Endothelial cell of umbilical vein (primary cell): Measurements from ENCODE around the gene SNX19. TPM values are rescaled to one million over a fixed set of nuclear protein-coding genes. Genes with fewer than 3 reads are reported as not detected.

Source experiments
- BruUV-seq: library from RNA; stranded (reverse); fragments of 400-500 nt; replicated peaks from 2 replicates; lab custom pipeline; 2021; lab: Mats Ljungman, UMichigan
- CTCF ChIA-PET: fragments of 300-600, 350-600 bp; sonication (Branson Sonifier 250); formaldehyde crosslinking; loops from one replicate; lab custom pipeline; 2021; ENCODE audit warnings: antibody characterized with exemption, inconsistent platforms; lab: Charles Lee
- POLR2A ChIA-PET: fragments of 300-600, 350-600 bp; sonication (Branson Sonifier 250); formaldehyde crosslinking; loops from one replicate; lab custom pipeline; 2021; ENCODE audit warnings: antibody characterized with exemption, inconsistent platforms; lab: Charles Lee
- DNase-seq: peaks from one replicate; pipeline ENCODE4 v3.0.0-alpha.2; 2011; ENCODE audit warnings: low read depth, low spot score
- FAIRE-seq: peaks from 2 replicates; lab custom pipeline; 2011; peaks lifted over from hg19 to GRCh38; lab: Jason Lieb, UNC
- H2AFZ ChIP-seq: 2 replicates; pipeline ENCODE4 v1.6.0; 2012; ENCODE audit warnings: low read depth, low read length, control low read depth, inconsistent platforms
- H3K27ac ChIP-seq: 2 replicates; pipeline ENCODE4 v1.5.1; 2011; ENCODE audit warnings: low read depth, mild to moderate bottlenecking, control low read depth, low read length, moderate library complexity; ENCODE audit not compliant: insufficient read depth
- H3K27me3 ChIP-seq, 2 experiments: 2 replicates each; pipeline versions ENCODE4 v1.6.0 to v1.6.1; 2011; ENCODE audit warnings: low read length in 2 of 2, mixed read lengths in 1 of 2; ENCODE audit not compliant: control insufficient read depth in 2 of 2, insufficient read depth in 2 of 2
- H3K36me3 ChIP-seq, 2 experiments: 2 replicates in 1 of 2; 3 replicates in 1 of 2; pipeline ENCODE4 v1.5.1; 2011; ENCODE audit warnings: low read length in 2 of 2, mild to moderate bottlenecking in 1 of 2, moderate library complexity in 1 of 2; ENCODE audit not compliant: control insufficient read depth in 2 of 2, insufficient read depth in 2 of 2; ENCODE audit errors: extremely low read depth in 1 of 2
- H3K4me1 ChIP-seq: 3 replicates; pipeline ENCODE4 v1.5.1; 2011; ENCODE audit warnings: mild to moderate bottlenecking, low read length; ENCODE audit not compliant: control insufficient read depth, insufficient read depth; ENCODE audit errors: extremely low read depth
- H3K4me2 ChIP-seq: 2 replicates; pipeline ENCODE4 v1.6.1; 2011; ENCODE audit warnings: low read length, control low read depth, mixed read lengths; ENCODE audit not compliant: insufficient read depth
- H3K4me3 ChIP-seq, 3 experiments: fragments of 200-600 bp in 1 of 3; sonication (generic), shearing (Covaris generic) in 1 of 3; replicated peaks in 1 of 3; 2 replicates each; pipeline ENCODE4 v1.5.1; 2011 to 2016; ENCODE audit warnings: control low read depth in 3 of 3, low read length in 3 of 3, mild to moderate bottlenecking in 2 of 3, inconsistent platforms in 1 of 3, low read depth in 1 of 3, moderate library complexity in 1 of 3; ENCODE audit not compliant: insufficient read depth in 1 of 3
- H3K79me2 ChIP-seq: 2 replicates; pipeline ENCODE4 v1.6.0; 2012; ENCODE audit warnings: low read length, inconsistent platforms; ENCODE audit not compliant: control insufficient read depth, insufficient read depth
- H3K9ac ChIP-seq: replicated peaks from 2 replicates; pipeline ENCODE3; 2011; ENCODE audit warnings: low read length, control low read depth; ENCODE audit not compliant: insufficient read depth; ENCODE audit errors: extremely low read depth
- H3K9me1 ChIP-seq: replicated peaks from 3 replicates; pipeline ENCODE4 v1.6.0; 2011; ENCODE audit warnings: mild to moderate bottlenecking, low read length; ENCODE audit not compliant: control insufficient read depth, insufficient read depth; ENCODE audit errors: extremely low read depth
- H3K9me3 ChIP-seq: replicated peaks from 2 replicates; pipeline ENCODE4 v1.5.1; 2012; ENCODE audit warnings: low read length, inconsistent platforms; ENCODE audit not compliant: control insufficient read depth, insufficient read depth
- H4K20me1 ChIP-seq: replicated peaks from 2 replicates; pipeline ENCODE3; 2011; ENCODE audit warnings: mild to moderate bottlenecking, low read length; ENCODE audit not compliant: control insufficient read depth, insufficient read depth; ENCODE audit errors: extremely low read depth
- CTCF ChIP-seq, 2 donors: IDR thresholded peaks; 1 replicate in 1 of 2; 2 replicates in 1 of 2; pipeline ENCODE4 v1.5.1; 2011; ENCODE audit warnings: low read length in 2 of 2, mild to moderate bottlenecking in 2 of 2, moderate library complexity in 2 of 2, control low read depth in 1 of 2, inconsistent platforms in 1 of 2, low read depth in 1 of 2; ENCODE audit not compliant: insufficient read depth in 1 of 2; ENCODE audit errors: extremely low read depth in 1 of 2
- EZH2 ChIP-seq: IDR thresholded peaks from 2 replicates; pipeline ENCODE4 v1.6.1; 2012; ENCODE audit warnings: borderline replicate concordance, low read depth, mild to moderate bottlenecking, moderate library complexity, low read length, inconsistent platforms; ENCODE audit not compliant: severe bottlenecking
- FOS ChIP-seq: IDR thresholded peaks from 2 replicates; pipeline ENCODE4 v1.6.1; 2011; ENCODE audit warnings: mild to moderate bottlenecking, low read length, moderate library complexity, borderline replicate concordance; ENCODE audit not compliant: insufficient read depth
- GATA2 ChIP-seq: IDR thresholded peaks from 2 replicates; pipeline ENCODE4 v1.7.0; 2011; ENCODE audit warnings: low read depth, mild to moderate bottlenecking, moderate library complexity, mixed read lengths, low read length; ENCODE audit not compliant: insufficient read length, insufficient read depth
- JUN ChIP-seq: IDR thresholded peaks from 2 replicates; pipeline ENCODE4 v1.6.1; 2011; ENCODE audit warnings: borderline replicate concordance, low read depth; ENCODE audit not compliant: insufficient read length, insufficient read depth
- MAX ChIP-seq: IDR thresholded peaks from 2 replicates; pipeline ENCODE4 v1.6.1; 2011; ENCODE audit not compliant: insufficient read depth, insufficient read length
- MYC ChIP-seq: IDR thresholded peaks from one replicate; pipeline ENCODE4 v1.6.1; 2011; ENCODE audit warnings: mild to moderate bottlenecking, low read depth, low read length
- POLR2A ChIP-seq: IDR thresholded peaks from 2 replicates; pipeline ENCODE4 v1.6.1; 2012; ENCODE audit warnings: low read depth, mild to moderate bottlenecking, control low read depth, low read length
- POLR2AphosphoS5 ChIP-seq: IDR thresholded peaks from 2 replicates; pipeline ENCODE4 v1.6.1; 2012; ENCODE audit warnings: low read depth, mild to moderate bottlenecking, control low read depth, low read length, moderate library complexity; ENCODE audit not compliant: insufficient read depth
- dilution Hi-C: fragments of 300-500 bp; cut with MboI; formaldehyde crosslinking; loops from one replicate; pipeline ENCODE4 v1.15.0; 2019; ENCODE audit warnings: low sequenced_read_pairs; ENCODE audit not compliant: extremely low pct_ligation_motif_present
- intact Hi-C: fragments of 100-400 bp; cut with micrococcal nuclease; formaldehyde crosslinking; loops from one replicate; pipeline ENCODE4 v1.10.0; 2022
- polyA plus RNA-seq, 4 experiments: library from polyadenylated mRNA; depleted of rRNA in 3 of 4; stranded (reverse) in 3 of 4; unstranded in 1 of 4; fragments of >200 nt; gene quantifications; 2 replicates each; pipeline versions ENCODE4 v1.2.1 to v1.2.3, GENCODE V29; 2011 to 2012; ENCODE audit warnings: missing spikeins in 1 of 4
- total RNA-seq: library from RNA; stranded (reverse); gene quantifications from 2 replicates; pipeline ENCODE4 v1.2.3, GENCODE V29; 2021

Gene SNX19
- total and polyA plus RNA-seq, 2 donors (not counting 3 experiments of a cell fraction or from before 2014, with no cell fraction given), result 37.4 to 49.8 TPM

GRCh38 chr11:130876931-130877915, 39.1 kb downstream of the SNX19 start:
- intact Hi-C loops (no loop called here), dilution Hi-C loops (no loop called here)
- Histone ChIP-seq H3K27ac (no peak overlapping the region), H2AFZ (no peak overlapping the region), H3K4me3 (no peak overlapping the region), H3K4me1 (peaks cover 15% of the 10 kb centered on the region), H3K9ac (no peak overlapping the region), H3K27me3 (no peaks in the 10 kb centered on the region), H3K9me3 (no peaks in the 10 kb centered on the region), H3K79me2 (no peaks in the 10 kb centered on the region), H3K36me3 (peaks cover 20 to 26% of the 10 kb centered on the region in 2 experiments), H4K20me1 (no peaks in the 10 kb centered on the region), H3K9me1 (no peaks in the 10 kb centered on the region), H3K4me2 (no peak overlapping the region)
- CTCF ChIA-PET, result interaction anchor here (0.8 to 1.6 kb wide), 6 partner anchors 15 to 797 kb away, joined by 3 to 7 read pairs (median 3); no protein-coding TSS in a partner anchor
- BruUV-seq, result TSS peak; percentile 19
- POLR2A ChIA-PET, result no interaction called here
- no peak for TF ChIP-seq EZH2
- no peak for TF ChIP-seq MYC
- no peak for TF ChIP-seq MAX
- TF ChIP-seq POLR2AphosphoS5, result no peak
- no peak for TF ChIP-seq POLR2A
- TF ChIP-seq GATA2, result no peak
- no peak for TF ChIP-seq CTCF (IDR thresholded peaks at IDR 0.05; ENCODE audit: extremely low read depth in 1 of 2, insufficient read depth in 1 of 2, low read depth in 1 of 2, low read length in 2 of 2)
- no peak for TF ChIP-seq JUN
- TF ChIP-seq FOS, result no peak
- FAIRE-seq, result no peak
- DNase-seq, result no peak
